Retinal pigment epithelial cell (primary cell): ENCODE data around the gene ABCC9.

Experiments used
- DNase-seq: peaks from one replicate; pipeline ENCODE4 v3.0.0-alpha.2; 2010; ENCODE audit warnings: low read depth
- H3K4me3 ChIP-seq: 2 replicates; pipeline ENCODE4 v1.5.1; 2011; ENCODE audit warnings: mild to moderate bottlenecking, low read length, control low read depth, moderate library complexity
- TF ChIP-seq, protein P1 (sequence below): conservative IDR thresholded peaks from 2 replicates; pipeline ENCODE4 v1.5.1; 2011; ENCODE audit warnings: low read depth, low read length, control low read depth, inconsistent platforms

ABCC9 gene

DNA sequence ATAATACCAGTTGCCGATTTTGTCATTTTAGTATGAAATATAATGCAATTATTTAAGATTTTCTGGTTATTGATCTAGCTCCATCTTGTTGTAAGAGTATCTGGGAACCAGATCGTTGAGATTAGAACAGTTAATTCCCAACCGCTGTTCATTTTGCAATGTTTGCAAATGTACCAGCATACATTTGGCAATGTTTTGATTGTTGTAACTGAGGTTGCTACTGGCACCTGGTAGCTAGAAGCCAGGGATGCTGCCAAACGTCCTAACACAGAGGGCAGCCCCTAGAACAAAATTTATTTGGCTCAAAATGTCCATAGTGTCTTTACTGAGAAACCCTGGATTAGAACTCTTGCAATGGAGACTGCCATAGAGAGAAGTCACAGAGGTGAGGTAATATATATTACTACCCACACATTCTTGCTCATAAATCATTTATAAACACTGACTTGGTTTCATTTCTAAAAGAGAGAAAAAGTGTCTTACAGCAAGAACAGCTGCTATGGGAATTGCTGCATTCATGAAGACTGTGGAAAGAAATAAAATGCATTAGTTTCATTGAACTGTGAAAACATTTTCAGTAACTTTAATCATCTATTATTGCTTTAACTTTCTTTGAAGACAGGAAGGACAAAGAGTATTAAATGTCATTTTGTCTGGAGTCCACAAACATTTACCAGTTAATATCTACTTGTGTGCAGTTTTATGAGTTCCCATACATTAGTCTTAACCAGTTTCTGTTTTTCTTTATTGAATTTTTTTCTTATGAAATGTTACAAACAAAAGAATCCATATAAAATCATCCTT lies 46.2 kb downstream of the ABCC9 start:
- no peak for DNase-seq
- TF ChIP-seq, protein P1, sequence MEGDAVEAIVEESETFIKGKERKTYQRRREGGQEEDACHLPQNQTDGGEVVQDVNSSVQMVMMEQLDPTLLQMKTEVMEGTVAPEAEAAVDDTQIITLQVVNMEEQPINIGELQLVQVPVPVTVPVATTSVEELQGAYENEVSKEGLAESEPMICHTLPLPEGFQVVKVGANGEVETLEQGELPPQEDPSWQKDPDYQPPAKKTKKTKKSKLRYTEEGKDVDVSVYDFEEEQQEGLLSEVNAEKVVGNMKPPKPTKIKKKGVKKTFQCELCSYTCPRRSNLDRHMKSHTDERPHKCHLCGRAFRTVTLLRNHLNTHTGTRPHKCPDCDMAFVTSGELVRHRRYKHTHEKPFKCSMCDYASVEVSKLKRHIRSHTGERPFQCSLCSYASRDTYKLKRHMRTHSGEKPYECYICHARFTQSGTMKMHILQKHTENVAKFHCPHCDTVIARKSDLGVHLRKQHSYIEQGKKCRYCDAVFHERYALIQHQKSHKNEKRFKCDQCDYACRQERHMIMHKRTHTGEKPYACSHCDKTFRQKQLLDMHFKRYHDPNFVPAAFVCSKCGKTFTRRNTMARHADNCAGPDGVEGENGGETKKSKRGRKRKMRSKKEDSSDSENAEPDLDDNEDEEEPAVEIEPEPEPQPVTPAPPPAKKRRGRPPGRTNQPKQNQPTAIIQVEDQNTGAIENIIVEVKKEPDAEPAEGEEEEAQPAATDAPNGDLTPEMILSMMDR: no peak
- H3K4me3 ChIP-seq: no peak overlapping the region

- TF ChIP-seq, protein P1: no peak
- DNase-seq: no peak
- no peak overlapping the region for H3K4me3 ChIP-seq
Measured at GRCh38 chr12:21893924-21894323, 47.3 kb downstream of the ABCC9 start.

GRCh38 chr12:21892341-21892740 lies 48.9 kb downstream of the ABCC9 start:
- no peak overlapping the region for H3K4me3 ChIP-seq
- DNase-seq: no peak
- TF ChIP-seq, protein P1: no peak

- DNase-seq: peak; percentile 69
- no peak overlapping the region for H3K4me3 ChIP-seq
- TF ChIP-seq, protein P1: no peak
Measured at GRCh38 chr12:21891751-21892217, 49.4 kb downstream of the ABCC9 start.

DNA sequence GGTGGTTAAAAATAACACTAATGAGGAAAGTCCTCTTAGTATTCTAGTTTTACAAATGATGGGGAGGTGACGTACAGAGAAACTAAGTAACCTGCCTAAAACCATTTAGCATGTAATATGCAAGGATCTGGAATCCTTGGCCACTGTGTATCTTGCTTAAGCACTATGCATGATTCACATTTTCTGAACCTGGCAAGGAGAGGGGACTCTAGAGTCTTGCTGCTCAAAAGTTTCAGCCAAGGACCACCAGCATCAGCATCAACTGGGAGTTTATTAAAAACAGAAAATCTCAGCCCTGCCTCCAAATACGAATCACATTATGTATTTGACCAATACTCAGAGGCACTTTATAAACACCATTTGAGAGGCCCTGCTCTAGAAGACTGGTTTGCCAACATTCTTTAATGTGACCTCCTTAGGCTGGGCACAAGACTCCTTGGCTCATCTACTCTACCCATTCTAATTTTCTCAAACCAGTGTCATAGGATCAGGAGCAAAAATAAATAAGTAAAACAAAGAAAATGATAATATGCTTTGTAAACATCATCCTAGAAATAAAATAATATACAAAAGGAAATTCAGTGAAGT lies 52.9 kb downstream of the ABCC9 start:
- no peak for DNase-seq
- TF ChIP-seq, protein P1: no peak
- no peak overlapping the region for H3K4me3 ChIP-seq

GRCh38 chr12:21884936-21885335 lies 56.3 kb downstream of the ABCC9 start:
- DNase-seq: no peak
- no peak overlapping the region for H3K4me3 ChIP-seq
- TF ChIP-seq, protein P1: no peak

DNA sequence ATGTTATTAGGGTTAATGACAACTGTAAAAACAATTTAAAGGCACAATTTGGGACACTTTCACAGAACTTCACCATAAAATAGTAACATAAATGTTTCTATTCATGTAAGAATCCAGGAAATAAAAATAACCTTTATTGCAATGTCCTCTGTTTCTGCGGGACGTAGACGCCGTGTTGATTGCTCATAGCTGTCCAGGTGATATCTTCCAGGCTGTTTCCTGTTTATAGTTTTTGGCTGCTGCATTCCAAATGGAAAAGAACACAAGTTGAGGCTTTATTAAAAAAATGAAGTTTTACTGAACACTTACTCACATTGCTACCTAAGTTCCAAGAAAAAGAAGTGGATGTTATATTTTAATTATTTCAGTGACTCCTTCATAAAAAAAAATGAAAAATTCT lies 58.6 kb downstream of the ABCC9 start:
- DNase-seq: no peak
- TF ChIP-seq, protein P1: no peak
- no peak overlapping the region for H3K4me3 ChIP-seq
